Measurements from ENCODE around the gene PTPN23.

Gene PTPN23

DNA sequence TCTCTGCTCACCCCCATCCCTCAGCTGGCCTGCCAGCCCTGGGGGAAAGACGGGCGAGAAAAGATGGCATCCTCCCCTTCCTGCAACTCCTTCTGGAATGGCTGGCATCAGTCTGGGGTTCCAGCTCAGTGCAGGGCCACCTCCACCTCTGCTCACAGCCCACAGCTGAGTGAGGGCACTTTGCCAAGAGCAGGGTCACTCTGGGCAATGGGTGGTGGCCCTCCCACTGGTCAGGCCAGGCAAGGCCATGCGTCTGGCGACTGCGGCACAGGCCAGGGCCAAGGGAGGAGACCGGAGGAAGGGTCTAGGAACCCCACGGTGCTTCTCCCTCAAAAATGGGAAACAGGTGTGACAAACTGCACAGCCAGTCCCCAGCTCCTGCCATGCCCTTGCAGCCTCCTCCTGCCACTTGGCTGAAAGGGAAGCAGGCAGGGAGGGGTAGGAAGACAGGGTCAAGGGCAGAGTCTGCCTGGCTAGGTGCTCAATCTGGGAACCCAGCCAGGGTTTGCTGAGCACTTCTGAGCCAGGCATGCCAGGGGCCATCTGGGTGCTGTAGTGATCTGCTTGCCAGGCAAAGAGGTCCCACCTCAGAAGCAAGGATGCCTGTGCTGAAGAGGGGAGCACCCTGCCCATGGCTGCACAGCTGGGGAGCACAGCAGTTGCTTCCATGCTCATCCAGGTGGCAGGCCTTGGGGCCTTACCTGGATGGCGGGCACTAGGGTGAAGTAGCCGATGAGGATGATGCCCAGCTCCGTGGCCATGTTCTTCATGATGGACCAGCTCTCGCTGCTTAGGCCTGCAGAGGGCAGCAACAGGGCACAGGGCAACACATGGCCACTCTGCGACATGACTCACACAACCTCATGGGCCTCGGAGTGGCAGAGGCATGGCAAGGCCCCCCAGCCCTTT lies 41.2 kb downstream of the PTPN23 start:
- peak in 1 of 3 experiments; percentile 1 for DNase-seq

DNA sequence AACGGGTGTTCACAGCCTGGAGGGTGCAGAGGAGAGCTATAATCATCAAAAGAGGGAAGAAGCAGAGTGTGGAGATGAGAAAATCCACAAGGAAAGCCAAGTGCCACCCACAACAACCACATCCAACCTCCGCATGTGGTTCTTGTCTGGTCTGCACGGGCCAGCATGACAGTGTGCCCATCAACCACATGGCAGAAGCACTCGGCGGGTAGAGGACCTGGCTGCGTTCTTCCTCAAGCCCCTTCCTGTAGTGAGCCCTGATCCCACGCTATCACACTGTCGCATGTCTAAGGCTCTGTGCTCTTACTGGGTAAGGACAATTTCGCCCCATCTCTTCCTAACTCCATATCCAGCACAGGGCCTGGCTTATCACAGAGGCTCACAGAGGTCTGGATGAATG lies 41.9 kb downstream of the PTPN23 start:
- no peak for DNase-seq

DNA sequence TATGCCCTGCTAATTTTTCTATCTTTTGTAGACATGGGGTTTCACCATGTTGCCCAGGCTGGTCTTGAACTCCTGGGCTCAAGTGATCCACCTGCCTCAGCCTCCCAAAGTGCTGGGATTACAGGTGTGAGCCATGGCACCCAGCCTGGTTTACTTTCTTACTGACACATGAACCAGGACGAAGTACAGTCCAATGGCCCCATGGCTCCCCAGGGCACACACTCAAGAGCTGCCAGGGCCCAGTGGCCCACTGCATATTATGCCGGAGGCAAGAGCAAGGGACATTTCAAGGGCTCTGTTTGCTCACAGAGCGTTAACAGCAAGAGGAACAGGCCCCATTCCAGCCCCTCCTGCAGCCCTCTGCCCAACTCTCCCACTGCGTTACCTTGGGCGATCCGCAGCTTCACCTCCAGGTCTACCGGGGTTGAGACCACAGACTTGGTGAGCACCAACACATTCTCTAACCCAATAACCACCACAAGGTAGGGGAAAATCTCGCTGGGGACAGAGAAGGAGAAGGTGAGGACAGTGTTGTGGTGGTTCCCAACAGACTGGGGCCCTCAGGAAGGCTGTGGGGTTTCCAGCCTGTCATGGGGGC lies 42.8 kb downstream of the PTPN23 start:
- DNase-seq: no peak

DNA sequence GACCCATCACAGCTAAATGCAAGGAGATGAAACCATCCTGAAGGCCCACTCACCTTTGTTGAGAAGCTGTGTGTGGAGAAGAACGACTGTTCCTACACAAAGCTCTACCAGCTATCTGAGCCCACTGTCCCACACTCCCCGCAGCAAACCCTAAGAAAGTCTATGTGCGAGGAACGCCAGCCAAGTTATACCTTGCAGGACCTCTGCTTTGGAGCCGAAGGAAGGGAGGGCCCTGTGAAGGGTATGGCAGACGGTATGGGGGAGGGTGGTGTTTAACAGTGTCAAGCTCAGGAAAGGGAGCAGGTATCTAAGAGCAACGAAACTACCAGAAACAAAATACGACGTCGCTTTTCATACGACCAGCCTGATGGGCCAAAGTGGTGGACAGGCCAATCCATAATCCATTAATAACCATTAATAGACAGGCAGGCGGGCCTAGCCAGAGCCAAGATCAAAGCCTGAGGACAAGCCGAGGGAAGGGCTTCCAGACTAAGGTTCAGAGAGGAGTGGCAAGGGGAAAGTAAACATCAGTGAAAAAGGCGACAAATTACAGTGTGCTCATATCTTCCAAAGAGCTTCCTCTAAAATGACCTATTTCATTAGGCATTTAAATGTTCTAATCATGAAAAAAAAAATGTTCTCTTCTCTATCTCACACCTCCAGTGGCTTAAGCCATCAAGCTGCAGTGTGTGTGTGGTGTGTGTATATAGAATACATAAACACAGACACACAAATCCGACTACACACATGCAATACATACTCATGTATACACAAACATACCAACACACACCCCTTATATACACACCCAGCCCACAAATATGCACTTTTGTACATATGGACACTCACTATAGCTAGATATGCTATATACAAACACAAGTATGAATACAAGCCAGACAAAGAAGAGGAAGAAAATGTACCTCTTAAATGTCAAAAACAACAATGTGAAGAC lies 43.9 kb downstream of the PTPN23 start:
- no peak for DNase-seq

DNA sequence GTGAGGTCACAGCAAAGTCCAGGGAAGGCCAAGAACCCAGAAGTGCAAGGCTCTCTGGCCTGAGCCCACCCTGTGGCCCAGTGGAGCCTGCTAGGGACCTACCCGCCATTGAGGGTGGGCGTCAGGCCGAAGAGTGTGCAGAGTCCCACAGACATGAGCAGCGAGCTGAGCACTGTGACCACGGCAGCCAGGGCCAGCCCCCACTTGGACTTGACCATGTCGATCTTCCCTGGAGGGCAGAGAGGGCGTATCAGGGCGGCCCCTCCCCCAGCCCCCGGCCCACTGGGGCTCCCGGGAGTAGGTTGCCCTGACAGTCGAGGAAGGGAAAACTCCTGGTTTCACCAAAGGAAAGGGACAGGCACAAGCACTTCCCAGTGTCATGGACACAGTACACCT lies 44.6 kb downstream of the PTPN23 start:
- DNase-seq: no peak

DNA sequence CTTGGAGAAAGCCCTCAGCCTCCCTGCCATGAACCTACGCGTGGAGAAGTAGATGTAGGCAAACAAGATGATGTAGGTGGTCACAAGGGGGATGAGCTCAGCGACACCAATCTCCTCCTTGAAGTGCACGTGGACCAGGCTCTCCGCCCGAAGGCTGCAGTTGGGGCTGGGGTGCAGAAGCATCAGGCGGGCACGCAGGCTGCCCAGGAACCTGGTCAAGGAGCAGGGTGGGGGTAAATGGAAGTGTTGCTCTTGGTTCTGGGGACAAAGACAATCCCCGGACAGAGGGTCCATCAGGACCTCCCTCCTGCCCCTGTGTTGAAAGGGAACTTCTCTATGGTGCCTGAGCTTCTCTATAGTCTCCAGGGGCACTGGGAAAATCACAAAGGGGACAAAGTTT lies 45.1 kb downstream of the PTPN23 start:
- no peak for DNase-seq

DNA sequence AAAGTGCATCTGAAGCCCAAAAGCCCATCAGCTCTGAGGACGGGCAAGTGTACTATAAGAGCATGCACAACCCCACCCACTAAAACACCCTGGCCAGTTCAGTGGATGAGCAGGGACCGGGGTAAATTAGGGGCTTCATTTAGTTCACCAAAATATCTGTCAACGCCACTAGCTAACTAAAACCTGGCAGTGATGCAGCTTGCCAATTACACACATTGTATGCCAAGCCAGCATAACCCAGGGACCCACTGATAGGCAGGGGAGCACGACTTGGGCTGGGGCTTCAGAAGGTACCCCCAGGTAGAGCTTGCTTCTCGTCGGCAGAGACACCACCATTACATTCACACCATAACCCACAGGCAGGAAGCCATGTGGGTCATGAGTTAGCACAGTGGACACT lies 47.0 kb downstream of the PTPN23 start:
- DNase-seq: no peak

DNA sequence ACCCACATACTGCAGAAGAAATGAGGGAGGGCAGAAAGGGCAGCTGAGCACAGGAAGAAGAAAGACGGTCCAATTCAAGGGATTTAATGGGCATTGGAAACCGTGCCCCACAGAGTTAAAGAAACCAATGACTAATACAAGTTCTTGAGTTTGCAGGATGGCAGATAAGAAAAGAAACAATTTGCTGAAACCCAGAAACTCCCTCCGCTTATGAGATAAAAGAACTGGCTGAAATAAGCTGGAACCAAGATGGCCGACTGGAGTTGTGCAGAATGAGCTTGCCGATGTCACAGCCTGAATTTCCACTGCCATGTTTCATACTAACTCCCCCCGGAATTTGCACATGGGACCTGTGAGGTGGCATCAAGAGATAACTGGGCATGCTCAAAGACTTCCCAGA lies 47.8 kb downstream of the PTPN23 start:
- DNase-seq: no peak

DNA sequence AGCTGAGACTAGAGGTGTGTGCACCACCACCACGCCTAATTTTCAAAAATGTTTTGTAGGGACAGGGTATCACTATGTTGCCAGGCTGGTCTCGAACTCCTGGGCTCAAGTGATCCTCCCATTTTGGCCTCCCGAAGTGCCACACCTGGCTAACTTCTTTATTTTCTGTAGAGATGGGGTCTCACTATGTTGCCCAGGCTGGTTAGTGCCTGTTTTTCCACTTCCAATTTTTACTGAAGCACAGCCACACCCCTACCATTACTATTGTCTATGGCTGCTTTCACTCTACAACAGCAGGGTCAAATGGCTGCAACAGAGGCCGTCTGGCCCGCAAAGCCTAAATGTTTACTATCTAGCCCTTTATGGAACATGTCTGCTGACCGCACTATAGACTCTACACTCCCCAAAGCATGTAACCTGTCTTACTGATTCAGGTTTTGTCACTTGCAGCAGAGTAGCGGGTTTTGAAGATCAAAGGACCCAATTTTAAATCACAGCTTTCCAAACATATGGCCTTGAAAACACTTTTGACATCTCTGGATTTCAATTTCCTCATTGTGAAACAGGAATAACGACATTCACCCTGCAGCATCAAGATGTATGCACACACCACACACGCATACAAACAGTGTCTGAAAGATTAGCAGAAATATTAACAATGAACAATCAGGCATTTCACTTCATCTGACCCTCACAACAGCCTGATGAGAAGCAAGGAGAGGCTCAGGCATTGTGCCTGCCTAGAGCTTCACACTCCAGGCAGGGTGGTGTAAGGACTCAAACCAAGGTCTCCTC lies 48.9 kb downstream of the PTPN23 start:
- no peak for DNase-seq

DNA sequence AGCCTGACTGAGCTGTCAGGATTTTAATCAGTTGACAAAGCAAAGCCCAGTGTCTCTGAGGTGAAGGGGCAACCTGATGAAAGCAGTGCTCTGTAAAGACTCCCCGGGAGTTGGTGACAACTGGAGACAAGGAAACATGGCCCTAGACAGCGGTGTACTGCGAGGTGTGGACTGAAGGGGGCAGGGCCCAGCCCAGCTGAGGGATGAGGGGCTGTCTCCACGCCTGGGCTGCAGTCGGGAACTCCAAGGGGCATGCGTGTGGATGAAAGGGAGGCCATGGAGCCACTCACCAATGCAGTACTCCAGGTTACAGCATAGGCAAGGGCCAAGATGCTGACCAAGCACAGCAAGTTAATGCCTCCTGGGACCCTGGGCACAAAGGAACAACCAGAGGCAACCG lies 49.8 kb downstream of the PTPN23 start:
- DNase-seq: no peak

DNA sequence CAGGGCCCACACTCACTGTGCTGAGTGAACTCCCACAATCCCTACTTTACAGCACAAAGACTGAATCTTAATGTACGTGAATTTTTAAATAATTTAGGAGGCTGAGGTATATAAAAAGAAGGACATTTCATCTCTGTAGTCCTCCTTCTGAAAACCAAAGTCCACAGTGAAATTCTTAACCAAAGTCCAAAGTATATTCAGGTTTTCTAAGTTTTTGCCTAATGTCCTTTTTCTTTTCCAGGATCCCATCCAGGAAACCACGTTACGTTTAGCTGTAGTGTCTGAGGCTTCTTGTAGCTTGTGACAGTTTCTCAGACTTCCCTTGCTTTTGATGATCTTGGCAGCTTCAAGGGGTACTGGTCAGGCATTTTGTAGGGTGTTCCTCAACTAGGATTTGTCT lies 50.4 kb downstream of the PTPN23 start:
- DNase-seq: no peak

DNA sequence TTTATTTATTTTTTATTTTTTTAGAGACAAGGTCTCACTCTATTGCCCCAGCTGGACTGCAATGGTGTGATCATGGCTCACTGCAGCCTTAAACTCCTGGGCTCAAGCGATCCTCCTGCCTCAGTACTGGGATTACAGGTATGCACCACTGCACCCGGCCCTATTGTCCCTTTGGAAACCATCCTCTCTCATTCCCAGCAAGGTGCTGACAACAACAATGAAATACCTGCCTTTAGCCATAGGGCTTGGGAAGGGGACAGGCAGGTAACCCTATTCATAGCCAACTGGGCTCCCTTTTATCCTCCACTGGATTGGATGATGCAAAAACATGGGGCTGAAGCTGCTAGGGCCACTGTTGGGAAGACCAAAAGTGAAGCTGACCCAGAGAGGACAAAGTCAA lies 51.9 kb downstream of the PTPN23 start:
- no peak for DNase-seq

DNA sequence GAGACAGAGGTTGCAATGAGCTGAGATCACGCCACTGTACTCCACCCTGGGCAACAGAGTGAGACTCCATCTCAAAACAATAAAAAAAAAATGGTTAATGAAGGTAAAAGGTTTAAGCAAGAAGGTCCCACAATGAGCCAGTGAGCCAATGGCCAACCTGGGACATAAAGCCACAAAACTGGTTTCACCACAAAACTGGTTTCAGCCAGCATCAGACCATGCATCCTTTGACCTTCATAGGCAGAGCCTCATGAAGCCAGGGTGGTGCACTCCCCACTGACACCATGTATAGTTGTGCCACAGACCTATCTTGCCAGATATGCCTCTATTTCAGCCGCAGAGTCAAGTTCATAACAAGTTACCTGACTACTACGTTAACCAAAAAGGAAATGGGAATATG lies 53.0 kb downstream of the PTPN23 start:
- DNase-seq: no peak

DNA sequence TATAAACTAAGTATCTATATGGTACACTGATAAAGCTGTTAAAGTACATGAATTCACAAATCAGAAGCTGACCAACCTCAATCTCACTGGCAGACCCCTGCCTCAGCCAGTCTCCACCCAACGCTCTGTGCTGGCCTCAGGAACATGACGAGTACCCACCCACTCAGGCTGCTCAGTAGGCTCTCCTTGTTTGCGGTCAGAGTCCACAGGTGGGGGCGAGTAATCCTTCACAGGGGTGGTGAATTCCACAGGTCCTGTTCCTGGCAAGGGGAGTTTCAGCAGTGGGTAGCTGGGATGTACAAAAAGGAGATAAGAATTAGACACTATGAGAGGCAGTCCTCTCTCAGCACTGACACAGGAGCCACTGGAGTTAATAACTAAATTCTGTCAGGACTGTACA lies 54.0 kb downstream of the PTPN23 start:
- no peak for DNase-seq

DNA sequence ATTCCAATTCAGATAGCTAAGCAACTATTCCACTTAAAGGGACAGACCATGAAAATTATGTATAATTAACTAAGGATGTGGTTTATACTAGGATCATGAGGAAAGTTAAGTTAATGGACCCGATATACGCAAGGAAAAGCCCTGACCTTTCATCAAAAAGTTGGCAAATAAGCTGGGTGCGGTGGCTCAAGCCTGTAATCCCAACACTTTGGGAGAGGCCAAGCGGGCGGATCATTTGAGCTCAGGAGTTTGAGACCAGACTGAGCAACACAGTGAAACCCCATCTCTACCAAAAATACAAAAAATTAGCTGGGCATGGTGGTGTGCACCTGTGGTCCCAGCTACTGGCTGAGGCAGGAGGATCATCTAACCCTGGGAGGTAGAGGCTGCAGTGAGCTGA lies 55.4 kb downstream of the PTPN23 start:
- no peak for DNase-seq

DNA sequence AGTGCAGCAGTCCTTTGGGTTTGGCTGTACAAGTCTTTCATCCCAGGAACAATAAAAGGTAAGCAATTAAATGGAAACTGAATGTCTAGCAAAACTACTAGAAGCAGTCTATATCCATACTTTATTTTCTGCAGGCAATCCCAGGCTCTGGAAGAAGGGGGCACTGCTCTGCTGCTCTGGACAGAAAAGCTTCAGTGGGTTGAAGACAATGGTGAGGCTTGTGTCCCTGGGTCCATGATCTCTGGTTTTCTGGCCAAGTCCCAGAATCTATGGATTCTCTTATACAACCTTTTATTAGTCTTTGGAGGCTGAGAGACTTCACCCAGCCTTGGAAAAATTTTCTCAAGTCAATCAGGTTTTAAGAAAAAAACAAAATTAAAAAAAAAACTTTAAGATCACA lies 59.3 kb downstream of the PTPN23 start:
- no peak for DNase-seq

DNA sequence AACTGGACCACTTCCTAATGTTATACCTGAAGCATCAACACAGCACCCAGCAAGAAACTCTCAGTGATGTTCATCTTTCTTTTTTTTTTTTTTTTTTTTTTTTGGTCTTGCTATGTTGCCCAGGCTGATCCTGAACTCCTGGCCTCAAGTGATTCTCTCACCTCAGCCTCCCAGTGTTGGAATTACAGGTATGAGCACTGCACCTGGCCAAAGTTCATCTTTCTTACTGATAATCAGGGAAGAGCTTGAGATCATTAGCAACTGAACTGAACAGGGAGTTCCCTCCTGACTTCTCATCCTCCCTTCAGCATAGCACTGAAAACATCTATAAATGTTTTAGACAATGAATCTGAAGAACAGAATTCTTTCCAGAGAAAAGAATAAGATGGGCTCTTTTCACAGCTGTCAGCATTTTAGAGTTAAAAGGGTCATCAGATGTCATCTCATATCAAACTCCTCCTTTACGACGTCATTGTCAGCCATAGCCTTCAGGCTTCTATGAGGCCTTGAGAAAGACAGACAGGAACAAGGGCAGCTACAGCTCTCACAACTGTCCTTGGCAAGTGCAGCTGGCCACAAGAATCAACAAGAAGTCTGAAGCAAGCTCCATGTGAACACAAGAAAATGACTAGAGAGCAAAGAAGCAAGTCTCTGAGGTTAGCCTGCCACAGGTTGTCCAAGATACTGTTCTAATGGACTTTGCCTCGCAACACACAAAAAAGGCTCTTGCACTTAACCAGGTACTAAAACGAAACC lies 61.2 kb downstream of the PTPN23 start:
- DNase-seq: no peak

DNA sequence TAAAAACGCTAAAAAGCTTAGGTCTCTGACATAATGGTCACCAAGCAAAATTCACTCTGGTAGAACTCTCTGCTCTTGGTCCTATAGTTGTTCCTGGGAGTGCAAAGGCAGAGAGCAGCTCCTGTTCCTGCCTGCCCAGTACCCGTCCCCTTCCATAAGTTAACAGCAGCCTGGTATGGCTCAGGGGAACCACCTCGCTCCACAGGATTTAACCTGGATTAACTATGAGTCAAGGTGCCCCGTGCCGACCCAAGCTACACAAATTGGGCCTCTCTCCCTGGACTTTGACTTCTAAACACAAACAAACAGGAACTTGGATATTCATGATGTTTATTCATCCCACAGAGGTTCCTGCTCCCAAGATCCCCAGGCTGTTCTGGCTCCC lies 62.8 kb downstream of the PTPN23 start:
- no peak for DNase-seq

DNA sequence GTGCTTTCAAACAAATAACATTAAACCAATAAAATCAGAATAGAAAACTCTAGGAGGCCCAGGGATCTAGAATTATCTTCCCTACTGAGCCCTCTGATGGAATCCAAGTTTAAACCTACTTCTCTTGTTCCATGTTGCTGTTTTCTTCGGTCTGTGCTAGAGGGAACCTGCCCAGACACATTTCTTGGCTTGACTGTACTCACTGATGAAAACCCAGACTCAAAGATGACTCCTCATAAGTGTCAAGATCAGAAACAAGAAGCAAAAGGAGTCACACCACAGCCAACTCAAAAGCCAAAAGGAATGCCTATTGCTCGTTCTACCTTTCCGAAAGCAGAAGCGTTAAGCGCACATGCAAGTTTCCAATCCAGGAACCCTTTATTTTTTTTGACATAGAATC lies 63.3 kb downstream of the PTPN23 start:
- no peak for DNase-seq

DNA sequence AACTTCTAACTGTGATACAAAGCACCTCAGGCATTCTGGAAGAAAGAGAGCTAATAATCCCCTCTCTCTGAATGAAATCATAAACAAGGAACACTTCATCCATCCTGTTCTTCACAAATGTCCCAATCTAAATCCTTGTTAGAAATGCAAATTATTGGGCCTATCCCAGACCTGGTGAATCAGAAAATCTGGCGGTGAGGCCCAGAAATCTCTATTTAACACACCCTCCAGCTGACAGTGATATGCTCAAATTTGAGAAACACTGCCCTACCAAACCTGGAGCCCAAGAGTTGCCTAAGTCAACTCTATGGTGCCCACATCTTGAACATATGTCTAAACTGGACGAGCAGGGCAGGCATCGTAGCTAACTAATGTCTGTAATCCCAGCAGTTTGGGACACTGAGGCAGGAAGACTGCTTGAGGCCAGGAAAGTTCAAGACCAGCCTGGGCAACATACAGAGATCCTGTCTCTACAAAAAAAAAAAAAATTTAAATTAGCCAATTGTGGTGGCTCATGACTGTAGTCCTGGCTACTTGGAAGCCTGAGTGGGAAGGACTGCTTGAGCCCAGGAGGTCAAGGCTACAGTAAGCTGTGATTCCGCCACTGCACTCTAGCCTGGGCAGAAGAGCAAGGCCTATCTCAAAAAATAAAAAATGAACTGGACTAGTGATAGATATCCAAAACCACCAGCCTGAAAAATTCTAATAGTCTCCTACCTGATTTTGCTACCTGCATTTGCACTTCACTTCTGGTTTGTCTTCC lies 71.8 kb downstream of the PTPN23 start:
- no peak for DNase-seq

DNA sequence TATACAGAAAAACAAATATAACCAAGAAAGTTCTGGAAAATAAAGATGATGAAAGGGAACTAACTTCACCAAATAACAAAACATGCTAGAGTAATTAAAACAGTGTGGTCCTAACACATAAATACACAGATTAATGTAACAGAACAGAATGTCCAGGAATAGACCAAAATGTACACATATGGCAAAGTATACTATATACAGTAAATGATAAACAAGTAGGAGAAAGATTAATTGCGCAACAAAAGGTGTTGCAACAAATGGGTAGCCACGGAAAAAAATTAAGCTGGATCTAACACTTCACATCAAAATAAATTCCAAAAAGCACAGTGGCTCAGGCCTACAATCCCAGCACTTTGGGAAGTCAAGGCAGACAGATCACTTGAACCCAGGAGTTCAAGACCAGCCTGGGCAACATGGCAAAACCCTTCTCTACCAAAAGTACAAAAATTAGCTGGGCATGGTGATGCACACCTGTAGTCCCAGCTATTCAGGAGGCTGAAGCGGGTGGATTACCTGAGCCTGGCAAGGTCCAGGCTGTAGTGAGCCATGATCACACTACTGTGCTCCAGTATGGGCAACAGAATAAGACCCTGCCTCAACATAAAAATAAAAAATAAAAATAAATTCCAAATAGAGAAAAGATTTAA lies 75.1 kb downstream of the PTPN23 start:
- no peak for DNase-seq
